RWPE2 (cell line): ENCODE measurements around the gene LARP4B.

Experiments
- ATAC-seq: fragments of 200-7000 bp; cut with Tn5 transposase; 3 replicates; pipeline ENCODE4 v1.9.1; 2021; ENCODE audit warnings: low read depth
- DNase-seq: peaks from one replicate; pipeline ENCODE4 v3.0.0-alpha.2; 2020; ENCODE audit warnings: low spot score
- H3K27ac ChIP-seq: fragments of 450-650 bp; 2 replicates; pipeline ENCODE4 v1.5.1; 2017; ENCODE audit warnings: mild to moderate bottlenecking; ENCODE audit not compliant: poor library complexity, severe bottlenecking
- H3K27me3 ChIP-seq: fragments of 250-450 bp; sonication (Bioruptor Pico); 2 replicates; pipeline ENCODE4 v1.5.1; 2021; ENCODE audit warnings: mild to moderate bottlenecking, moderate library complexity; ENCODE audit not compliant: insufficient read depth, poor library complexity, severe bottlenecking
- H3K36me3 ChIP-seq: fragments of 250-450 bp; sonication (Bioruptor Pico); 2 replicates; pipeline ENCODE4 v1.5.1; 2020; ENCODE audit warnings: low read depth, mild to moderate bottlenecking, moderate library complexity
- H3K4me1 ChIP-seq: fragments of 250-450 bp; sonication (Bioruptor Pico); 2 replicates; pipeline ENCODE4 v1.5.1; 2021; ENCODE audit warnings: mild to moderate bottlenecking, moderate library complexity; ENCODE audit not compliant: insufficient read depth, poor library complexity, severe bottlenecking
- H3K4me3 ChIP-seq: fragments of 250-450 bp; sonication (Bioruptor Pico); 2 replicates; pipeline ENCODE4 v1.5.1; 2021; ENCODE audit warnings: mild to moderate bottlenecking, moderate library complexity; ENCODE audit not compliant: severe bottlenecking
- H3K9me3 ChIP-seq: fragments of 250-450 bp; sonication (Bioruptor Pico); 2 replicates; pipeline ENCODE4 v1.5.1; 2021; ENCODE audit warnings: mild to moderate bottlenecking, moderate library complexity; ENCODE audit not compliant: severe bottlenecking
- TF ChIP-seq, protein P1 (sequence below): fragments of 450-650 bp; IDR thresholded peaks from one replicate; pipeline ENCODE4 v1.5.1; 2017; ENCODE audit warnings: mild to moderate bottlenecking, moderate library complexity; ENCODE audit not compliant: poor library complexity, severe bottlenecking

The LARP4B gene

DNA sequence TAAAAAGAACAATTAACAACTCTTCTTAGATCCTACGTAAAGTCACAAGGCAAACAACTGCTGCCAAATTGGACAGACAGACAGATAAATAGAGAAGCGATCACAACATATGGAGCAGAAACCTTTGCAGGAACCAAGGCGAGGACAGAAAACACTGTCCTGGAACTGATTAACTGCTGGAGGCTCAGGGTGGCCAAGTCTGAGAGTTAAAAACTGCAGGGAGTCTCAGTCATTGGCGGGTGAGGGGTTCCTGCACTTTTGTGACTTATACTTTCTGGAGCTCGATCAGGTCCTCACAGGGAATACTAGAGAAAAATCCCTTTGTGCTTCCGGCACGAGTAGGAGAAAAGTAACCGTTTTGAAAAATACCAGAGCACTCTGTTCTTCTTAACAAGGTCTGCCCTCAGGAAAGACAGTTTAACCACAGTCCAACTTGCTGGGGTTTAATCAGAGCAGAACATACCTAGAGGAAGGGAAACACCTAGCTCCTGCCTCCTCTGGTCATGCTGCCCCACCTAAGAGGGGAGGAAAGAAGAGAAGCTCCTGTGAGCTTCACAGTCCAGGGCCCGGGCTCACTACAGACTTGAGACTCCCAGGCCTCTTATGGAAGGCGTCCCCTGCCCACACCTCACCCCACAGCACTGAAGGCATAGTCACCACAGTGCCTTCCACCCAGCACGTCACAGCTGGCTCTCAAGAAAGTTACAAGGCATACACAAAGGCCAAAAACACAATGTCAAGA is 74.9 kb downstream of the LARP4B start:
- H3K27me3 ChIP-seq: no peaks in the 10 kb centered on the region
- DNase-seq (no peak), ATAC-seq (no peak)
- H3K9me3 ChIP-seq: peaks cover 3% of the 10 kb centered on the region
- no peaks in the 10 kb centered on the region for H3K4me1 ChIP-seq
- H3K4me3 ChIP-seq: no peak overlapping the region
- no peak overlapping the region for H3K27ac ChIP-seq
- TF ChIP-seq, protein P1, sequence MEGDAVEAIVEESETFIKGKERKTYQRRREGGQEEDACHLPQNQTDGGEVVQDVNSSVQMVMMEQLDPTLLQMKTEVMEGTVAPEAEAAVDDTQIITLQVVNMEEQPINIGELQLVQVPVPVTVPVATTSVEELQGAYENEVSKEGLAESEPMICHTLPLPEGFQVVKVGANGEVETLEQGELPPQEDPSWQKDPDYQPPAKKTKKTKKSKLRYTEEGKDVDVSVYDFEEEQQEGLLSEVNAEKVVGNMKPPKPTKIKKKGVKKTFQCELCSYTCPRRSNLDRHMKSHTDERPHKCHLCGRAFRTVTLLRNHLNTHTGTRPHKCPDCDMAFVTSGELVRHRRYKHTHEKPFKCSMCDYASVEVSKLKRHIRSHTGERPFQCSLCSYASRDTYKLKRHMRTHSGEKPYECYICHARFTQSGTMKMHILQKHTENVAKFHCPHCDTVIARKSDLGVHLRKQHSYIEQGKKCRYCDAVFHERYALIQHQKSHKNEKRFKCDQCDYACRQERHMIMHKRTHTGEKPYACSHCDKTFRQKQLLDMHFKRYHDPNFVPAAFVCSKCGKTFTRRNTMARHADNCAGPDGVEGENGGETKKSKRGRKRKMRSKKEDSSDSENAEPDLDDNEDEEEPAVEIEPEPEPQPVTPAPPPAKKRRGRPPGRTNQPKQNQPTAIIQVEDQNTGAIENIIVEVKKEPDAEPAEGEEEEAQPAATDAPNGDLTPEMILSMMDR: no peak
- peaks cover 60% of the 10 kb centered on the region for H3K36me3 ChIP-seq

DNA sequence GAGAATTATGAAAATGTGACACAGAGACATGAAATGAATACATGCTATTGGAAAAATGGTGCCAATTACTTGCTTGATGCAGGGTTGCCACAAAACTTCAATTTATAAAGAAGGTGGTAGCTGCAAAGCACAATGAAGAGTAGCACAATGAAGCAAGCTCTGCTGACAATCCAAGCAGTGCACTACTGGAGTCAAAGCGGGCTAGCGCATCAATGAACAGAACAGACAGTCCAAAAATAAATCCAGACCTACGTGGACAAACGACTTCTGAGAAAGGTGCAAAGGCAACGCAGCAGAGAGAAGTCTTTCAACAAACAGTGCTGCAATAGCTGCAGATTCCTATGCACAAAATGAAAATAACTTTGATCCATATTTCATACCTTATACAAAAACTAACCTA is 75.8 kb downstream of the LARP4B start:
- H3K9me3 ChIP-seq: peaks cover 3% of the 10 kb centered on the region

DNA sequence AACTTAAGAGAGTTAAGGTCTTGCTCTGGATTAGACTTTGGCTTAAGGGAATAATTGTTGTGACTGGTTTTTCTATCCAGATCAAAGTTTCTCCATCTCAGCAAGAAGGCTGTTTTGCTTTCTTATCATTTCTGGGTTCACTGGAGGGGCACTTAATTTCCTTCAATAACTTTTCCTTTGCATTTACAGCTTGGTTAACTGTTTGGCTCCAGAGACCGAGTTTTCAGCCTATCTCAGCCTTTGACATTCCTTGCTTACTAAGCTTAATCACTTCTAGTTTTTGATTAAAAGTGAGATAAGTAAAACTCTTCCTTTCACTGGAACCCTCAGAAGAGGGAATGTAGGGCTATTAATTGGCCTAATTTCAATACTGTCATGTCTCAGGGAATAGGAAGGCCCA is 76.4 kb downstream of the LARP4B start:
- Histone ChIP-seq H3K36me3 (peaks cover 57% of the 10 kb centered on the region), H3K4me3 (no peak overlapping the region), H3K27ac (no peak overlapping the region), H3K27me3 (no peaks in the 10 kb centered on the region), H3K9me3 (peaks cover 7% of the 10 kb centered on the region), H3K4me1 (no peaks in the 10 kb centered on the region)
- DNase-seq: no peak
- ATAC-seq: no peak
- TF ChIP-seq, protein P1: no peak

More for the DNA sequence above, 75.8 kb downstream of the LARP4B start:
- no peaks in the 10 kb centered on the region for H3K27me3 ChIP-seq
- H3K27ac ChIP-seq: no peak overlapping the region
- peaks cover 57% of the 10 kb centered on the region for H3K36me3 ChIP-seq
- ATAC-seq: no peak
- TF ChIP-seq, protein P1: no peak
- H3K4me3 ChIP-seq: no peak overlapping the region
- no peak for DNase-seq
- no peaks in the 10 kb centered on the region for H3K4me1 ChIP-seq

DNA sequence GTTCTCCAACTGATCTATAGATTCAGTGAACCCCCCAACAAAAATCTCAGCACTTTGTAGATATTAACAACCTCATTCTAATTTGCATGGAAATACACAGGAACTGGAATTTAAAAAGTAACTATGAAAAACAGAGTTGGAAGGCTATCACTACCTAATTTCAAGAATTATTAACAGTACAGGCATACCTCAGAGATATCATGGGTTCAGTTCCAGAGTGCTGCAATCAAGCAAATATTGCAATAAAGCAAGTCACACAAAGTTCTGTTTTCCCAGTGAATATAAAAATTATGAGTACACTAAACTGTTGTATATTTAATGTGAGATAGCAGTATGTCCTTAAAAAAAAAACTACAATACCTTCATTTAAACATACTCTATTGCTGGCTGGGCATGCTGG is 78.5 kb downstream of the LARP4B start:
- H3K4me3 ChIP-seq: no peak overlapping the region
- H3K27ac ChIP-seq: no peak overlapping the region
- H3K9me3 ChIP-seq: peaks cover 7% of the 10 kb centered on the region
- TF ChIP-seq, protein P1: no peak
- ATAC-seq: no peak
- no peak for DNase-seq
- no peaks in the 10 kb centered on the region for H3K4me1 ChIP-seq
- H3K27me3 ChIP-seq: no peaks in the 10 kb centered on the region
- peaks cover 54% of the 10 kb centered on the region for H3K36me3 ChIP-seq

DNA sequence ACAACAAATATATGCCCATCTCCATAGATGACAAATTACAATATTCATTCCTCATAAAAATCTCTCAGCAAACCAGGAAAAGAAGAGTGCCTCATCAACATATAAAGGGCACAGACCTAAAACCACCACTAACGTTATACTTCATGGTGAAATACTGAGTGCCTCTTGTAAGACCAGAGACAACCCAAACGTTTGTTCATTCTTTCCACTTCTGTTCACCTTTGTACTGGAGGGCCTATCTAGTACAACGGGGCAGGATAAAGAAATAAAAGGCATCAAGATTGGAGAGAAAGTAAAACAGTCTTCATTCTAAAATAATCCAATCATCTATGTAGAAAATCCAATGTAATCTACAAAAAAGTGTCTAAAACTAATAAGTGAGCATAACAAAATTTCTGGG is 79.1 kb downstream of the LARP4B start:
- no peak overlapping the region for H3K4me3 ChIP-seq
- DNase-seq (no peak), ATAC-seq (no peak)
- H3K36me3 ChIP-seq: peaks cover 54% of the 10 kb centered on the region
- H3K4me1 ChIP-seq: no peaks in the 10 kb centered on the region
- H3K27ac ChIP-seq: no peak overlapping the region
- H3K27me3 ChIP-seq: no peaks in the 10 kb centered on the region
- H3K9me3 ChIP-seq: peaks cover 7% of the 10 kb centered on the region
- TF ChIP-seq, protein P1: no peak
